ENCODE results near the gene RPS6KA5. TPM values are rescaled to one million over a fixed set of nuclear protein-coding genes. Genes with fewer than 3 reads are reported as not detected.

Gene RPS6KA5
- polyA plus RNA-seq, 1 experiment = 0.22 TPM

GRCh38 chr14:91067186-91067585, 6.7 kb upstream of the RPS6KA5 start:
- TF ChIP-seq CTCF (IDR thresholded peaks at IDR 0.05; ENCODE audit: insufficient read depth, low read depth, low read length) = no peak
- Histone ChIP-seq H3K36me3 (ENCODE audit: control insufficient read depth, insufficient read depth, low read length) (no peaks in the 10 kb centered on the region), H3K4me3 (ENCODE audit: low read depth, low read length) (no peak overlapping the region), H3K27me3 (ENCODE audit: control insufficient read depth, insufficient read depth, low read length) (no peaks in the 10 kb centered on the region)
- DNase-seq (ENCODE audit: low read depth) = no peak
- ChIA-PET CTCF (no interaction called here), POLR2A (no interaction called here)

GRCh38 chr14:91065266-91065665, 4.8 kb upstream of the RPS6KA5 start:
- no peak for DNase-seq (ENCODE audit: low read depth)
- TF ChIP-seq CTCF (IDR thresholded peaks at IDR 0.05; ENCODE audit: insufficient read depth, low read depth, low read length) = no peak
- Histone ChIP-seq H3K4me3 (ENCODE audit: low read depth, low read length) (no peak overlapping the region), H3K36me3 (ENCODE audit: control insufficient read depth, insufficient read depth, low read length) (no peaks in the 10 kb centered on the region), H3K27me3 (ENCODE audit: control insufficient read depth, insufficient read depth, low read length) (no peaks in the 10 kb centered on the region)
- ChIA-PET POLR2A (no interaction called here), CTCF (no interaction called here)

GRCh38 chr14:91063119-91063518, 2.7 kb upstream of the RPS6KA5 start:
- no peaks in the 10 kb centered on the region for H3K36me3 ChIP-seq (ENCODE audit: control insufficient read depth, insufficient read depth, low read length)
- no peak for DNase-seq (ENCODE audit: low read depth)
- TF ChIP-seq CTCF (IDR thresholded peaks at IDR 0.05; ENCODE audit: insufficient read depth, low read depth, low read length) = no peak
- CTCF ChIA-PET = no interaction called here
- POLR2A ChIA-PET = no interaction called here
- H3K27me3 ChIP-seq (ENCODE audit: control insufficient read depth, insufficient read depth, low read length) = no peaks in the 10 kb centered on the region
- no peak overlapping the region for H3K4me3 ChIP-seq (ENCODE audit: low read depth, low read length)

- no peak for DNase-seq (ENCODE audit: low read depth)
- no peak for TF ChIP-seq CTCF (IDR thresholded peaks at IDR 0.05; ENCODE audit: insufficient read depth, low read depth, low read length)
- ChIA-PET POLR2A (no interaction called here), CTCF (no interaction called here)
- H3K27me3 ChIP-seq (ENCODE audit: control insufficient read depth, insufficient read depth, low read length) = no peaks in the 10 kb centered on the region
- H3K36me3 ChIP-seq (ENCODE audit: control insufficient read depth, insufficient read depth, low read length) = no peaks in the 10 kb centered on the region
- H3K4me3 ChIP-seq (ENCODE audit: low read depth, low read length) = no peak overlapping the region
Observed at GRCh38 chr14:91062600-91062999, 2.2 kb upstream of the RPS6KA5 start.

GRCh38 chr14:91061056-91061887, 831 bp upstream of the RPS6KA5 start:
- POLR2A ChIA-PET = interaction anchor here (0.6 kb wide), 1 partner anchor 11 kb away, joined by 7 read pairs; no protein-coding TSS in a partner anchor

More at GRCh38 chr14:91061056-91061887, 831 bp upstream of the RPS6KA5 start:
- TF ChIP-seq CTCF (IDR thresholded peaks at IDR 0.05; ENCODE audit: insufficient read depth, low read depth, low read length) = no peak
- Histone ChIP-seq H3K27me3 (ENCODE audit: control insufficient read depth, insufficient read depth, low read length) (no peaks in the 10 kb centered on the region), H3K4me3 (ENCODE audit: low read depth, low read length) (peak overlapping the region; percentile 48), H3K36me3 (ENCODE audit: control insufficient read depth, insufficient read depth, low read length) (no peaks in the 10 kb centered on the region)
- DNase-seq (ENCODE audit: low read depth) = no peak
- CTCF ChIA-PET = interaction anchor here (1.0 to 2.3 kb wide), 3 partner anchors 21 to 112 kb away, joined by 3 to 7 read pairs (median 4); no protein-coding TSS in a partner anchor
